Measurements from ENCODE around the gene GPR27. TPM values are rescaled to one million over a fixed set of nuclear protein-coding genes. Genes with fewer than 3 reads are reported as not detected.

Gene GPR27
- total RNA-seq, 1 donor from 2014 or later, result 1.0 TPM

DNA sequence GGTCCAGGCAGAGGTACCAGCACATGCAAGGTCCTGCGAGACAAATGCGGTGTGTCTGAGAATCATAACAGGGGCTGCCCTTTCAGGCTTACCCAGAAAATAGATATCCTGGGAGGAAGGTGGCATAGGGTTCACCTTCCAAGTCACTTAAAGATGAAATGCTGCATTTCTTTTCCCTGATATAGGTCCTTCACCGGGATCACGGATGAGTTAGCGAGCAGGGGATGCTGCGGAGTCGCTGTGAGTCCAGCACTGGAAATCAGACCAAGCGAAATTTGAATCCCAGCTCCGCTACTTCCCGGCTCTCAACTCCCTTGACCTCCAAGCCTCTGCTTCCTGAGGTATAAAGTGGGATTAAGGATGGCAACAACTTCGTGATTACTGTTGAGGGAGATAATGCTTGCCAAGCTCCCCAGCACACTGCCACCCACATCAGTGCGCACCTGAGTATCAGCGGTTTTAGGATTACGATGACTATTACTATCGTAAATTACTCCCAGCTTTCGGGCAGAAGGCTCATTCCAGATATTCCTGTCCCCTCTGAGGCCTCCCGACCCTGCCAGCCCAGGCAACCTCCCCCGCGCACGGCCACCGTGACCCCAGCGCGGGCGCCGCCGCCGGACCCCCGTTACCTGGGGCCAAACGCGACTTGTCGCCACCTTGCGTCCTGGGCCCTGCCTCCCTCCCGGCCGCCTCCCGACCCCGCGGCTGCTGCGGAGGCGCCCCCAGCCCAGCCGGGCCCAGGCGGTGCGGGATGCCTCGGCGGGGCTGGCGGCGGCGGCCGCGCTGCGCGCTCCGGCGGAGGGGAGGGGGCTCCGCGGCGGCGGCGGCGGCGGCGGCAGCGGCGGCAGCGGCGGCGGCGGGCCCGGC is 589 bp upstream of the GPR27 start:
- H3K36me3 Mint-ChIP-seq (ENCODE audit: low read depth), result peaks cover 3% of the 10 kb centered on the region
- H3K27ac Mint-ChIP-seq, result no peak overlapping the region
- intact Hi-C loops (cut with micrococcal nuclease), result no loop called here
- peaks cover 60% of the 10 kb centered on the region for H3K27me3 Mint-ChIP-seq
- H3K4me1 Mint-ChIP-seq, result peaks cover 2% of the 10 kb centered on the region
- DNase-seq, result peak; percentile 57
- H3K4me3 Mint-ChIP-seq, result peak overlapping the region; percentile 38
- no peaks in the 10 kb centered on the region for H3K9me3 Mint-ChIP-seq

DNA sequence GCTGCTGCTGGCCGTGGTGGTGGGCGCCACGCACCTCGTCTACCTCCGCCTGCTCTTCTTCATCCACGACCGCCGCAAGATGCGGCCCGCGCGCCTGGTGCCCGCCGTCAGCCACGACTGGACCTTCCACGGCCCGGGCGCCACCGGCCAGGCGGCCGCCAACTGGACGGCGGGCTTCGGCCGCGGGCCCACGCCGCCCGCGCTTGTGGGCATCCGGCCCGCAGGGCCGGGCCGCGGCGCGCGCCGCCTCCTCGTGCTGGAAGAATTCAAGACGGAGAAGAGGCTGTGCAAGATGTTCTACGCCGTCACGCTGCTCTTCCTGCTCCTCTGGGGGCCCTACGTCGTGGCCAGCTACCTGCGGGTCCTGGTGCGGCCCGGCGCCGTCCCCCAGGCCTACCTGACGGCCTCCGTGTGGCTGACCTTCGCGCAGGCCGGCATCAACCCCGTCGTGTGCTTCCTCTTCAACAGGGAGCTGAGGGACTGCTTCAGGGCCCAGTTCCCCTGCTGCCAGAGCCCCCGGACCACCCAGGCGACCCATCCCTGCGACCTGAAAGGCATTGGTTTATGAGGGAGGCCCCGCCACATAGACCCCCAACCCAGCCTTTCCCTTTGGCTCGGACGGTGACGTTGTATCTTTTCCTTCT is 1.1 kb downstream of the GPR27 start:
- H3K4me1 Mint-ChIP-seq, result peaks cover 2% of the 10 kb centered on the region
- DNase-seq, result peak; percentile 46
- peaks cover 67% of the 10 kb centered on the region for H3K27me3 Mint-ChIP-seq
- H3K36me3 Mint-ChIP-seq (ENCODE audit: low read depth), result peaks cover 3% of the 10 kb centered on the region
- H3K4me3 Mint-ChIP-seq, result peak overlapping the region; percentile 76
- intact Hi-C loops (cut with micrococcal nuclease), result no loop called here
- no peaks in the 10 kb centered on the region for H3K9me3 Mint-ChIP-seq
- no peak overlapping the region for H3K27ac Mint-ChIP-seq

DNA sequence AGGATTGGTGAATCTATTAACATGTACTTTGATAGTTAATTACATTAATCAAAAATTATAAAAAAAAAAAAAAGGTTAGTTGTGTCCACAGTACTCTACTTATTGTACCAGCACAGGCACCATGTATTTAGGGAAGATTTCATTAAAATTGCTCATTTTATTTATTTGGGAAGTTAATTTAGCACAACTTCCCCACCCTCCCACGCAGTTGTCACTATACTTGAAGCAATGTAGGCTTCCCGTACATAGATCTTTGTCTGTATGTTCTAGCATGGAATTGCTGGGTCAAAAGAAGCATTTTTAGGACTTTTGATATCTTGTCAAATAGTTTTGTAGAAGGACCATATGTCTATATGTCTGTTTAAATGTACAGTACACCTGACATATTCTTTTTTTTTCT is 4.4 kb downstream of the GPR27 start:
- Mint-ChIP-seq H3K27me3 (peaks cover 59% of the 10 kb centered on the region), H3K36me3 (ENCODE audit: low read depth) (peaks cover 3% of the 10 kb centered on the region), H3K9me3 (no peaks in the 10 kb centered on the region), H3K4me3 (no peak overlapping the region), H3K27ac (no peak overlapping the region), H3K4me1 (peaks cover 2% of the 10 kb centered on the region)
- intact Hi-C loops (cut with micrococcal nuclease), result no loop called here
- no peak for DNase-seq

DNA sequence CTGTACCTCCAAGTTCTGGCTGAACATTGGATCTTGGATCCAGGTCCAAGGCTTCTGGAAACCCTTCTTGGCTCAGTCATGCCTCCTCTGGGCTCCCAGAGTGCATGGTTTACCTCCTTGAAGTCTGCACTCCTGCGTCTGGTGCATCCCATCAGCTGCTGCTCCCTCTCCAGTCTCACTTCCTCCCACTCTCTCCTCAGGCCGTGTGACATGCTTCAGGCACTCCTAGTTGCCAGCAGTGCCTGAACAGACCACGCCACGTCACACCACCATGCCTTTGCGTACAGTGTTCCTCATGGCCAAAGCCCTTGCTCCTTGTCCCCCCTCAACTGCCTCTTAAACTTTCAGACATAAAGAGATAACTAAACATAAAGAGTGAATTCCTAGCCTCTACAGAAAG is 5.7 kb downstream of the GPR27 start:
- H3K27me3 Mint-ChIP-seq, result peaks cover 62% of the 10 kb centered on the region
- intact Hi-C loops (cut with micrococcal nuclease), result no loop called here

DNA sequence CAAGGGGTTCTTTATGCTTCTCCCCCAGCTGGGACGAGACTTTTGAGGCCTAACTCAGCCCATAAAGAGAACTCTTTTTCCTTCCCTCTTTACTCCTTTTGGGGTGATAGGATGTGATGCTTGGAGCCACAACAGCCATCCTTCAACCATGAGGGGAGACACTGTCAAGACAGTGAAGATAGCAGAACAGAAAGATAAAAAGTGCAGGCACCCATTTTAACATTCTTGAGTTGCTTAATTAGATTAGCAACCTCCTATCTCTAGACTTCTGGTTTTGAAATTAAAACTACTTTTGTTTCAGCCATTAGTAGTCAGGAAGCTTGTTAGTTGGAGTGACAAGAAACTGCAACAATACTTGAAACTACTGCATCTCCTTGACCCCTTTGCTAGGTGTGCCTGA is 6.5 kb downstream of the GPR27 start:
- peak; percentile 45 for DNase-seq
- no peaks in the 10 kb centered on the region for H3K9me3 Mint-ChIP-seq
- no peak overlapping the region for H3K4me3 Mint-ChIP-seq
- peaks cover 59% of the 10 kb centered on the region for H3K27me3 Mint-ChIP-seq
- H3K27ac Mint-ChIP-seq, result no peak overlapping the region
- H3K36me3 Mint-ChIP-seq (ENCODE audit: low read depth), result peaks cover 2% of the 10 kb centered on the region
- peaks cover under 1% of the 10 kb centered on the region for H3K4me1 Mint-ChIP-seq
- intact Hi-C loops (cut with micrococcal nuclease), result no loop called here

More for the DNA sequence above, 5.7 kb downstream of the GPR27 start:
- Mint-ChIP-seq H3K36me3 (ENCODE audit: low read depth) (peaks cover 3% of the 10 kb centered on the region), H3K27ac (no peak overlapping the region), H3K4me3 (no peak overlapping the region), H3K4me1 (peaks cover 2% of the 10 kb centered on the region), H3K9me3 (no peaks in the 10 kb centered on the region)
- DNase-seq, result peak; percentile 51

DNA sequence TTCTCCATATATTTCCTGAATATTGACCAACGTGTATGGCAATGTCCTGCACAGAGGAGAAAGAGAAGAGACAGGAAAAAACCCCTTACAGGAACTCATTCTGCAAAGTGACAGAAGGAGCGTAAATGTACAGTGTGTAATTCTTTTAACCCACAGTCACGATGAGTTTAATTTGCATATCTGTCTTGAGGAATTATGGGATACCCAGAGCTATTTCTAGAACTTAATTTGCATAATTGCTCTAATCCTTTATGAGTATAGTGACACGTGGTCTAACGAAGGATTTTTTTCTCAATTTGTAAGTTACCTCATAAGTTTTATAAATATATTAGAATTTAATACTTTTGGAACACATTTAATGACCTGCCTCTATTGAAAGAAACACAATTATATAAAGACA is 9.8 kb downstream of the GPR27 start:
- Mint-ChIP-seq H3K27me3 (peaks cover 39% of the 10 kb centered on the region), H3K36me3 (ENCODE audit: low read depth) (no peaks in the 10 kb centered on the region), H3K27ac (no peak overlapping the region), H3K4me3 (no peak overlapping the region), H3K4me1 (no peaks in the 10 kb centered on the region), H3K9me3 (no peaks in the 10 kb centered on the region)
- intact Hi-C loops (cut with micrococcal nuclease), result no loop called here
- peak; percentile 8 for DNase-seq

DNA sequence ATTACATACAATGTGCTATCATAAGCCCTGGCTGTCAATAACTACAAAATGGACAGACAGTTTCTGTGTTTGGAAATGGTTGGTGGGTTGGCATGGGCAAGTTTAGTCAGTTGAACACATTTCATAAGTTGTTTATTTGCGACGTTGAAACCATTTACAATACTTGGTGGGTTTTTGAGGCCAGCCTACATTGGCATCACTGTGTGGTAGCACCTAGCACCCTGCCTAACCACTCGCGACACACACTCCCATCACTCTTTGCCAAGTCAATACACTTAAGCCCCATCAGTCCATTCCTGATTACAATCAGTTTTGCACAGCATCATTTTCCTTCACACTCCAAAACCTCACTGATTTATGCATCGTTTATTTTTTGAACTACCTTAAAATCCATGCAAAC is 17.5 kb downstream of the GPR27 start:
- no peak for DNase-seq
- Mint-ChIP-seq H3K36me3 (ENCODE audit: low read depth) (no peaks in the 10 kb centered on the region), H3K27ac (no peak overlapping the region), H3K27me3 (peaks cover 30% of the 10 kb centered on the region), H3K4me3 (no peak overlapping the region), H3K9me3 (no peaks in the 10 kb centered on the region), H3K4me1 (no peaks in the 10 kb centered on the region)
- intact Hi-C loops (cut with micrococcal nuclease), result no loop called here

DNA sequence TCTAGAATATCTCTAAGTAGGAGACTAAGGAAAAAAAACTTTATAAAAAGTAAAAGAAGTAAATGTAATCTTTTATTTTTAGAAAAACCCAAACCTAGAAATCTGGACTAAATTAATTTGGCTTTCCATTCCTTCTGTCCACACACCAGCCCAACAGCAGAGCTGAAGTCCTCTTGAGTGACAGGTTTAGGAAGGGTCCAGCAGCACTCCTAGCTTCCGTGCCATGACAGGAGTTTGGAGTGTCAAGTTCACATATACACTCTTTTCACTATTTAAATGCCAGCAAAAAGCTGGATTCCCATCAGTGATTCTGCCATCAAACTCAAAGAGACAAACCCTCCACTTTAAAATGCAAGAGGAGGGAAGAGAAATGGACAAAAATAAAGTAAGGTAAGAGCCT is 18.2 kb downstream of the GPR27 start:
- no peaks in the 10 kb centered on the region for H3K36me3 Mint-ChIP-seq (ENCODE audit: low read depth)
- DNase-seq, result no peak
- no peaks in the 10 kb centered on the region for H3K4me1 Mint-ChIP-seq
- intact Hi-C loops (cut with micrococcal nuclease), result no loop called here
- H3K4me3 Mint-ChIP-seq, result no peak overlapping the region
- H3K27ac Mint-ChIP-seq, result no peak overlapping the region
- peaks cover 31% of the 10 kb centered on the region for H3K27me3 Mint-ChIP-seq
- H3K9me3 Mint-ChIP-seq, result no peaks in the 10 kb centered on the region

DNA sequence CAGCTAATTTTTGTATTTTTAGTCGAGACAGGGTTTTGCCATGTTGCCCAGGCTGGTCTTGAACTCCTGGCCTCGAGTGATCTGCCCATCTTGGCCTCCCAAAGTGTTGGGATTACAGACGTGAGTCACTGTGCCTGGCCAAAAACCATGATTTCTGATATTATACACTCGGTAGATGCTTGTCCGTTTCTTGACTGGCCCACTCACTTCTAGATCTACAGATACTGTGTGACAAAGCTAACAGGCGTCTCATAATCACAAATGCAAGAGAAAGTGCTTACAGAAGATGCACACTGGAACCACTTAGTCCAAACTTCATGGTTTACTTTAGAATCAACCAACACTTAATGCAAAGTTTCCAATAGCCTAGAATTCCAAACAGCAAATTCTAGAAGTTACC is 22.9 kb downstream of the GPR27 start:
- DNase-seq, result no peak
- no peak overlapping the region for H3K27ac Mint-ChIP-seq
- H3K9me3 Mint-ChIP-seq, result no peaks in the 10 kb centered on the region
- peaks cover 13% of the 10 kb centered on the region for H3K4me1 Mint-ChIP-seq
- intact Hi-C loops (cut with micrococcal nuclease), result no loop called here
- no peaks in the 10 kb centered on the region for H3K36me3 Mint-ChIP-seq (ENCODE audit: low read depth)
- peaks cover 25% of the 10 kb centered on the region for H3K27me3 Mint-ChIP-seq
- no peak overlapping the region for H3K4me3 Mint-ChIP-seq

DNA sequence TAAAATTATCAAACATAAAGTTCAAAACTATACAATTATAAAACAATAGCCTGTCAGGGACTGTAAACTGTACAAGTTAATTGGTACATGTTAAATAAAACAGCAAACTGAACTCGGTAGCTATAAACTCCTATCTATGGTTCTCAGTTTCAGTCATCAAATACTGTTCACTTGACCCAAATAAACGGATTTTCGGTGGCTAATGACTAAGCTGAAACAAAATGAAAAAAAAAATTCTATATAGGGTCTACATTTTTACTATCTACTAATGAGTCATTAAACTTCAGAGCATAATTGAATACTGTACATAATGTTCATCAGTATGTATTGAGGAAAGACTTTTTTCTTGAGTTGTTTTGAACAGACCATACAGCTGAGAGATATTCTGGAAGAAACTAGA is 24.7 kb downstream of the GPR27 start:
- Mint-ChIP-seq H3K36me3 (ENCODE audit: low read depth) (no peaks in the 10 kb centered on the region), H3K4me3 (no peak overlapping the region), H3K27ac (no peak overlapping the region), H3K27me3 (peaks cover 35% of the 10 kb centered on the region), H3K9me3 (no peaks in the 10 kb centered on the region), H3K4me1 (peaks cover 13% of the 10 kb centered on the region)
- intact Hi-C loops (cut with micrococcal nuclease), result no loop called here
- no peak for DNase-seq

DNA sequence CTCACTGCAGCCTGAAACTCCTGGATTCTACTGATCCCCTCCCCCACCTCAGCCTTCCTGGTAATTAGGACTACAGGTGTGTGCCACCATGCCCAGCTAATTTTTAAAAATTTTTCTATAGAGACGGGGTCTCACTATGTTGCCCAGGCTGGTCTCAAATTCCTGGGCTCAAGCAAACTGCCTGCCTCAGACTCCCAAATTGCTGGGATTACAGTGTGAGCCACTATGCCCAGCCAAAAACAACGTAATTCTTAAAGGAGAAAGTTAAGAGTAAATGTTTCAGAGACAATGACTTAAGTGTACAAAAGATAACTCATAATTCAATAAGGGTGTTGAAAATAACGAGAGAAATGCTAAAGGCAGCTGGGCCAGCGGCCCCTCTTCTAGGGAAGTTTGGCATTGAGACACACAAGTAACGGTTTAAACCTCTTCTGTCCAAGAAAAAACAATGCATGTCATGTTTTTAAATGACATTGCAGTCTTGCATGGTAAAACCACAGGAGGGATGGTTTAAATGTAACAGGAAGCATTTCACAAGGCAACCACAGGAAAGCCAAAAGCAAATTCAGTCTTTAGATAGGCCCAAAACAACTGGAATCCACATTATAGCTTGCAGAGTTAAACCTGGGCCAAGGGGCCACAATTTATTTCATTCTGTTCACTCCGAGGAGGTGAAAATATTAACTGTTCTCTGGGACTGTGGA is 26.2 kb downstream of the GPR27 start:
- Mint-ChIP-seq H3K27me3 (peaks cover 45% of the 10 kb centered on the region), H3K27ac (no peak overlapping the region), H3K9me3 (no peaks in the 10 kb centered on the region), H3K36me3 (ENCODE audit: low read depth) (no peaks in the 10 kb centered on the region), H3K4me1 (peaks cover 20% of the 10 kb centered on the region), H3K4me3 (no peak overlapping the region)
- intact Hi-C loops (cut with micrococcal nuclease), result loop anchor here (5.0 kb wide), 1 partner anchor 68 kb away; no protein-coding TSS in a partner anchor
- DNase-seq, result peak; percentile 61

DNA sequence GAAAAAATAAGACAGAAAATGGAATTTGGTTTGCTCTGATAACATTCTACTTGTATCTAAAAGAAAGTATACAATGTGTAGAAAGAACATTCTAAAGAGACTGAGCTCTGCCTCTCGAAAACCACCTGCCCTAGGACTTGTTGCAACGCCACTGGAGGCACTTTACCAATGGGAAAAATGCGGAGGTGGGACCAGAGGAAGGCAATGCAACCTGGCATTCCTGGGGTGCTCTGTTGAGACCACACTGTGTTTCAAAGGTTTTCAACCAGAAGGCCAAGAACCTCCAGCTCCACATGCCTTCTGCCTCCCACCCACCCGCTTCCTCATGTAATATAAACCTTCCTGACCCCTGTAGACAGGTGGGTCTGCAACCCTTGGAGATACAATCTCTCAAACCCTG is 26.8 kb downstream of the GPR27 start:
- no peak overlapping the region for H3K27ac Mint-ChIP-seq
- peaks cover 22% of the 10 kb centered on the region for H3K4me1 Mint-ChIP-seq

DNA sequence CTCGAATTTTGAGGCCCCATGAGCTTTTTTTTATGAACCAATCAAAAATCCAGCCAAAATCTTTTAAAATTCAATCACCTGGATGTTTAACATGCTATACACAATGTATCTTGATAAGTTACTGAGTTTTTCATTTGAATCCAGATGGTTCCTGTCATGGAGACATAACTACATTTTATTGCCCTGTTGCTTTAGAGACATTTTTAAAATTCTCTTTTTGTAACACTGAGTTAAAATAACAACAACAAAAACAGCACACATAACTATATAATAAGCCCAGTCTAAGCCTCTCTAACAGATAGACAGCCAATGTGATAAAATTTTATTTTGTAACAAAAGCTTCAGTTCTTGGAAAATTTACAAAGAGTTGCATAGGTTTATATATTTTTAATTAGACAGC is 29.5 kb downstream of the GPR27 start:
- peaks cover 62% of the 10 kb centered on the region for H3K27me3 Mint-ChIP-seq
- H3K27ac Mint-ChIP-seq, result no peak overlapping the region
- no peaks in the 10 kb centered on the region for H3K9me3 Mint-ChIP-seq
- H3K4me3 Mint-ChIP-seq, result no peak overlapping the region
- H3K36me3 Mint-ChIP-seq (ENCODE audit: low read depth), result no peaks in the 10 kb centered on the region
- intact Hi-C loops (cut with micrococcal nuclease), result loop anchor here (5.0 kb wide), 1 partner anchor 71 kb away; no protein-coding TSS in a partner anchor
- DNase-seq, result no peak
- H3K4me1 Mint-ChIP-seq, result peaks cover 27% of the 10 kb centered on the region

More for the DNA sequence above, 26.8 kb downstream of the GPR27 start:
- Mint-ChIP-seq H3K27me3 (peaks cover 47% of the 10 kb centered on the region), H3K4me3 (no peak overlapping the region), H3K9me3 (no peaks in the 10 kb centered on the region), H3K36me3 (ENCODE audit: low read depth) (no peaks in the 10 kb centered on the region)
- DNase-seq, result no peak
- intact Hi-C loops (cut with micrococcal nuclease), result loop anchor here (5.0 kb wide), 1 partner anchor 68 kb away; no protein-coding TSS in a partner anchor
